K562 (cell line): ENCODE data around the gene GAD1. TPM values are rescaled to one million over a fixed set of nuclear protein-coding genes. Genes with fewer than 3 reads are reported as not detected.
A peak's percentile ranks its signal among the peaks of the same experiment; 100 is the strongest.

Source experiments
- ATF4 ChIP-seq: fragments of 450-650 bp; formaldehyde crosslinking; IDR thresholded peaks from 2 replicates; pipeline ENCODE4 v1.4.0; 2022; ENCODE audit warnings: mild to moderate bottlenecking, moderate library complexity
- BACH1 ChIP-seq: fragments of 200-800 bp; sonication (Bioruptor generic); IDR thresholded peaks from 2 replicates; pipeline ENCODE4 v1.6.1; 2016; ENCODE audit warnings: missing genetic modification characterization, missing compliant biosample characterization
- CBX3 ChIP-seq, 2 experiments: IDR thresholded peaks; 1 replicate in 1 of 2; 2 replicates in 1 of 2; pipeline ENCODE4 v1.6.1; 2012; ENCODE audit warnings: inconsistent platforms in 2 of 2, low read length in 2 of 2, borderline replicate concordance in 1 of 2, control low read depth in 1 of 2
- DEAF1 ChIP-seq: fragments of 450-650 bp; formaldehyde crosslinking; IDR thresholded peaks from 2 replicates; pipeline ENCODE4 v1.4.0; 2020; ENCODE audit warnings: mild to moderate bottlenecking, moderate library complexity
- KAT8 ChIP-seq: fragments of 450-650 bp; IDR thresholded peaks from 2 replicates; pipeline ENCODE4 v1.6.1; 2016; ENCODE audit warnings: low read depth, mild to moderate bottlenecking
- KDM4B ChIP-seq, 2 experiments: fragments of 450-650 bp in 1 of 2; sonication (generic) in 1 of 2; IDR thresholded peaks; 2 replicates each; pipeline ENCODE4 v1.6.1; 2016 to 2017; ENCODE audit warnings: borderline replicate concordance in 2 of 2, antibody characterized with exemption in 1 of 2, low read depth in 1 of 2, mild to moderate bottlenecking in 1 of 2
- KLF16 ChIP-seq: IDR thresholded peaks from 2 replicates; pipeline ENCODE4 v1.6.1; 2016; ENCODE audit warnings: antibody characterized with exemption
- MBD1 ChIP-seq: fragments of 250-450 bp; sonication (Bioruptor Pico); IDR thresholded peaks from 2 replicates; pipeline ENCODE4 v1.8.0; 2022; ENCODE audit warnings: inconsistent platforms
- MLX ChIP-seq, 2 experiments: fragments of 450-650 bp in 1 of 2; sonication (generic) in 1 of 2; formaldehyde crosslinking; conservative IDR thresholded peaks; 2 replicates each; pipeline versions ENCODE4 v1.4.0 to v1.8.1; 2020 to 2022; ENCODE audit warnings: mild to moderate bottlenecking in 1 of 2, missing genetic modification reagents in 1 of 2
- NR2C2 ChIP-seq, 2 experiments: fragments of 200-800 bp in 1 of 2; sonication (Bioruptor generic) in 1 of 2; sonication (generic) in 1 of 2; formaldehyde crosslinking in 1 of 2; IDR thresholded peaks; 2 replicates each; pipeline versions ENCODE4 v1.6.1 to v1.8.0; 2016 to 2022; ENCODE audit warnings: mild to moderate bottlenecking in 1 of 2, missing compliant biosample characterization in 1 of 2, missing genetic modification characterization in 1 of 2, missing genetic modification reagents in 1 of 2
- RBM39 ChIP-seq: fragments of 200-400 bp; formaldehyde crosslinking; optimal IDR thresholded peaks from 2 replicates; pipeline ENCODE3; 2018; ENCODE audit warnings: low read depth, low read length
- RNF2 ChIP-seq: sonication (generic); IDR thresholded peaks from 2 replicates; pipeline ENCODE4 v1.6.1; 2016
- SFPQ ChIP-seq: fragments of 200-400 bp; formaldehyde crosslinking; IDR thresholded peaks from 2 replicates; pipeline ENCODE4 v1.6.1; 2017; ENCODE audit warnings: mild to moderate bottlenecking, low read depth, low read length, moderate library complexity
- USF1 ChIP-seq: sonication (generic); formaldehyde crosslinking; IDR thresholded peaks from 2 replicates; pipeline ENCODE4 v1.9.0; 2022; ENCODE audit warnings: mild to moderate bottlenecking, missing genetic modification reagents
- XRCC4 ChIP-seq: IDR thresholded peaks from one replicate; pipeline ENCODE4 v1.6.1; 2011; ENCODE audit not compliant: insufficient read depth, insufficient read length; ENCODE audit errors: extremely low read depth
- ZNF12 ChIP-seq: sonication (generic); formaldehyde crosslinking; IDR thresholded peaks from 2 replicates; pipeline ENCODE4 v1.4.0; 2020; ENCODE audit warnings: mild to moderate bottlenecking, missing genetic modification reagents
- ZNF311 ChIP-seq: fragments of 250-450 bp; sonication (Bioruptor Pico); IDR thresholded peaks from 2 replicates; pipeline ENCODE4 v1.4.0; 2020; ENCODE audit warnings: mild to moderate bottlenecking, moderate library complexity
- ZNF707 ChIP-seq: fragments of 250-450 bp; sonication (Bioruptor Pico); conservative IDR thresholded peaks from 2 replicates; pipeline ENCODE4 v1.8.0; 2022; ENCODE audit warnings: inconsistent platforms, mild to moderate bottlenecking, moderate library complexity
- ZNF77 ChIP-seq: fragments of 250-450 bp; sonication (Bioruptor Pico); IDR thresholded peaks from 2 replicates; pipeline ENCODE4 v1.5.0; 2020
- polyA plus RNA-seq, 8 experiments: library from polyadenylated mRNA; depleted of rRNA in 4 of 8; stranded (reverse) in 5 of 8; unstranded in 3 of 8; fragments of >200 nt; fragmentation: Nextera tagmentation in 2 of 8; fragmentation: Illumina TruSeq in 1 of 8; extraction: Ambion mirVana in 2 of 8; extraction: Trizol in 1 of 8; gene quantifications; 2 replicates each; pipeline versions ENCODE4 v1.2.1 to v1.2.3, GENCODE V29; 2011 to 2014; ENCODE audit warnings: inconsistent platforms in 1 of 8, missing spikeins in 1 of 8
- total RNA-seq, 7 experiments: library from RNA; depleted of rRNA in 6 of 7; stranded (reverse); fragments of >200 nt in 6 of 7; fragmentation: Illumina TruSeq in 2 of 7; extraction: Trizol in 2 of 7; gene quantifications; 2 replicates each; pipeline versions ENCODE4 v1.2.1 to v1.2.3, GENCODE V29; 2011 to 2021; ENCODE audit warnings: low replicate concordance in 1 of 7

Gene GAD1
- total and polyA plus RNA-seq, 9 of the 15 experiments (the other 6 are each of a cell fraction or from before 2014, with no cell fraction given): 2.7 to 29.1 (median 15.7) TPM

GRCh38 chr2:170815746-170816503 lies 762 bp upstream of the GAD1 start (continued):
- TF ChIP-seq KDM4B (IDR thresholded peaks at IDR 0.05; ENCODE audit: borderline replicate concordance in 2 of 2, low read depth in 1 of 2) (peak in 1 of 2 experiments; percentile 52; a peak in 1 of 4 replicates), SFPQ (no peak), NR2C2 (CRISPR knock-in tag; IDR thresholded peaks at IDR 0.05) (0 out of 2 replicates have a peak, but pooled peaks have one; percentile 8), NR2C2 (tag; IDR thresholded peaks at IDR 0.05) (no peak; the same call in 1 of the 2 replicates), XRCC4 (no peak), MLX (CRISPR knock-in tag; conservative IDR thresholded peaks at IDR 0.05) (no peak), KLF16 (0 out of 2 replicates have a peak, but pooled peaks have one; percentile 29), ZNF311 (CRISPR knock-in tag) (no peak), RBM39 (peak; percentile 49), CBX3 (IDR thresholded peaks at IDR 0.05; ENCODE audit: borderline replicate concordance in 1 of 2, low read length in 2 of 2) (no peak), BACH1 (tag) (no peak), MBD1 (CRISPR knock-in tag) (no peak), ZNF77 (no peak), DEAF1 (CRISPR knock-in tag) (peak; percentile 98), RNF2 (no peak), ZNF12 (CRISPR knock-in tag) (0 out of 2 replicates have a peak, but pooled peaks have one; percentile 22), USF1 (CRISPR knock-in tag) (no peak), ATF4 (0 out of 2 replicates have a peak, but pooled peaks have one; percentile 11), KAT8 (no peak), ZNF707 (CRISPR knock-in tag) (no peak)
